GM23338 (cell line): ENCODE data around the gene CAMK1. TPM values are rescaled to one million over a fixed set of nuclear protein-coding genes. Genes with fewer than 3 reads are reported as not detected.

ENCODE experiments used
- ATAC-seq: fragments of 200-7000 bp; cut with Tn5 transposase; 3 replicates; pipeline ENCODE4 v1.9.1; 2020
- DNase-seq: peaks from one replicate; pipeline ENCODE4 v3.0.0-alpha.2; 2015; ENCODE audit warnings: low spot score
- H2AFZ ChIP-seq: fragments of 200-600 bp; sonication (generic); 2 replicates; pipeline ENCODE4 v1.8.0; 2016; ENCODE audit warnings: antibody characterized with exemption, mild to moderate bottlenecking, moderate library complexity
- H3F3A ChIP-seq: fragments of 200-600 bp; sonication (generic); replicated peaks from 2 replicates; pipeline ENCODE4 v1.8.0; 2017; ENCODE audit warnings: antibody characterized with exemption, mixed run types, low read depth
- H3K27ac ChIP-seq: fragments of 200-600 bp; sonication (generic); 2 replicates; pipeline ENCODE4 v1.6.1; 2016; ENCODE audit warnings: low read depth
- H3K27me3 ChIP-seq: fragments of 200-600 bp; sonication (generic); 2 replicates; pipeline ENCODE4 v1.8.0; 2016; ENCODE audit warnings: mild to moderate bottlenecking, mixed run types, moderate library complexity; ENCODE audit not compliant: insufficient read depth
- H3K36me3 ChIP-seq: fragments of 200-600 bp; sonication (generic); 2 replicates; pipeline ENCODE4 v1.8.0; 2016; ENCODE audit warnings: mild to moderate bottlenecking; ENCODE audit not compliant: insufficient read depth
- H3K4me1 ChIP-seq: fragments of 200-600 bp; sonication (generic); 2 replicates; pipeline ENCODE4 v1.8.0; 2016; ENCODE audit warnings: mild to moderate bottlenecking, moderate library complexity; ENCODE audit not compliant: insufficient read depth
- H3K4me2 ChIP-seq: fragments of 200-600 bp; sonication (generic); 2 replicates; pipeline ENCODE4 v1.7.1; 2017; ENCODE audit warnings: mixed run types
- H3K4me3 ChIP-seq: fragments of 200-600 bp; sonication (generic); 2 replicates; pipeline ENCODE4 v1.6.1; 2016; ENCODE audit warnings: mixed run types
- H3K79me2 ChIP-seq: fragments of 200-600 bp; sonication (generic); replicated peaks from 2 replicates; pipeline ENCODE4 v1.8.0; 2017; ENCODE audit warnings: mild to moderate bottlenecking; ENCODE audit not compliant: insufficient read depth
- H3K9me2 ChIP-seq: fragments of 200-600 bp; sonication (generic); 2 replicates; pipeline ENCODE4 v1.8.0; 2017; ENCODE audit not compliant: insufficient read depth
- H4K20me1 ChIP-seq: fragments of 200-600 bp; sonication (generic); replicated peaks from 2 replicates; pipeline ENCODE4 v1.8.0; 2017; ENCODE audit warnings: mild to moderate bottlenecking; ENCODE audit not compliant: insufficient read depth
- H3K27ac Mint-ChIP-seq: 2 replicates; pipeline ENCODE4 v1.8.0; 2020; ENCODE audit warnings: inconsistent platforms, mild to moderate bottlenecking, moderate library complexity, mixed read lengths
- H3K27me3 Mint-ChIP-seq: 3 replicates; pipeline ENCODE4 v1.8.0; 2022; ENCODE audit warnings: low read depth, mild to moderate bottlenecking, moderate library complexity, mixed read lengths, inconsistent platforms; ENCODE audit not compliant: insufficient read depth, poor library complexity
- H3K36me3 Mint-ChIP-seq: 3 replicates; pipeline ENCODE4 v1.8.0; 2021; ENCODE audit warnings: low read depth, mild to moderate bottlenecking, inconsistent platforms, moderate library complexity, mixed read lengths
- H3K4me1 Mint-ChIP-seq: 3 replicates; pipeline ENCODE4 v1.8.0; 2020; ENCODE audit warnings: mild to moderate bottlenecking, inconsistent platforms, mixed read lengths
- H3K4me3 Mint-ChIP-seq: 3 replicates; pipeline ENCODE4 v1.8.0; 2021; ENCODE audit warnings: moderate library complexity, mild to moderate bottlenecking, inconsistent platforms, mixed read lengths
- H3K9me3 Mint-ChIP-seq: 3 replicates; pipeline ENCODE4 v1.8.0; 2020; ENCODE audit warnings: moderate library complexity, mild to moderate bottlenecking, inconsistent platforms, mixed read lengths
- CTCF ChIP-seq, 2 experiments: fragments of 200-600 bp in 1 of 2; sonication (generic) in 1 of 2; conservative IDR thresholded peaks; 2 replicates each; pipeline versions ENCODE4 v1.5.1 to v1.6.1; 2016 to 2017; ENCODE audit warnings: antibody characterized with exemption in 2 of 2, low read depth in 2 of 2, mild to moderate bottlenecking in 2 of 2, moderate library complexity in 1 of 2
- JUNB ChIP-seq: IDR thresholded peaks from one replicate; pipeline ENCODE4 v1.6.1; 2016; ENCODE audit warnings: antibody characterized with exemption; ENCODE audit not compliant: unreplicated experiment
- REST ChIP-seq: IDR thresholded peaks from one replicate; pipeline ENCODE4 v1.6.1; 2018; ENCODE audit warnings: antibody characterized with exemption; ENCODE audit not compliant: unreplicated experiment
- polyA plus RNA-seq: library from polyadenylated mRNA; unstranded; fragments of >200 nt; fragmentation: Nextera tagmentation; extraction: Ambion mirVana; gene quantifications from 2 replicates; pipeline ENCODE4 v1.2.1, GENCODE V29; 2016
- total RNA-seq: library from RNA; depleted of rRNA; stranded (reverse); fragments of >200 nt; shearing (Covaris generic); gene quantifications from 2 replicates; pipeline ENCODE4 v1.2.3, GENCODE V29; 2014

Gene CAMK1
- total and polyA plus RNA-seq, 2 experiments from 2014 or later = 4.4 TPM

DNA sequence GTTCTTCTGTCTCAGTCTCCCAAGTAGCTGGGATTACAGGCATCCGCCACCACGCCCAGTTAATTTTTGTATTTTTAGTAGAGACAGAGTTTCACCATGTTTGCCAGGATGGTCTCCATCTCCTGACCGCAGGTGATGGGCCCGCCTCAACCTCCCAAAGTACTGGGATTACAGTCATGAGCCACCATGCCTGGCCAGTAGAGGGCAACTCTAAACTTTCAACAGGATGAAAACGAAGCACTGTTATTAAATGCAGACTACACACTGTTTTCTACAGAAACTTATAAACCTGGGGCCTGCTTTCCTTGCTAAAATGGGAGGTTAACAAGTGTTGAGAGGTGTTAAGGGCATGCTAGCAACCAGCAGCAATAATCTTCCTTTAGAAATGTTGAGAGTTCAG lies 30.8 kb upstream of the CAMK1 start:
- H3K79me2 ChIP-seq = peaks cover 15% of the 10 kb centered on the region
- H3K27ac ChIP-seq = no peak overlapping the region
- ATAC-seq (peak; percentile 55; the same call in 2 of the 3 replicates), DNase-seq (no peak)
- H3K9me3 Mint-ChIP-seq = no peaks in the 10 kb centered on the region
- no peak overlapping the region for H3K27ac Mint-ChIP-seq
- H3K4me3 Mint-ChIP-seq = no peak overlapping the region
- H3K27me3 Mint-ChIP-seq = peaks cover 6% of the 10 kb centered on the region
- H3K4me1 Mint-ChIP-seq = no peaks in the 10 kb centered on the region
- H3K36me3 Mint-ChIP-seq = peaks cover 88% of the 10 kb centered on the region
- TF ChIP-seq CTCF (conservative IDR thresholded peaks at IDR 0.05; ENCODE audit: low read depth in 2 of 2) (peak; percentile 46 to 48), REST (no peak)
- no peaks in the 10 kb centered on the region for H3K27me3 ChIP-seq
- peaks cover 76% of the 10 kb centered on the region for H3K36me3 ChIP-seq
- 0 out of 2 replicates have a peak, but pooled peaks cover 13% of the 10 kb centered on the region for H3F3A ChIP-seq
- no peak overlapping the region for H3K4me2 ChIP-seq
- peaks cover 20% of the 10 kb centered on the region for H4K20me1 ChIP-seq
- no peak overlapping the region for H3K4me3 ChIP-seq
- H2AFZ ChIP-seq = no peak overlapping the region
- no peaks in the 10 kb centered on the region for H3K4me1 ChIP-seq
- H3K9me2 ChIP-seq = no peaks in the 10 kb centered on the region

DNA sequence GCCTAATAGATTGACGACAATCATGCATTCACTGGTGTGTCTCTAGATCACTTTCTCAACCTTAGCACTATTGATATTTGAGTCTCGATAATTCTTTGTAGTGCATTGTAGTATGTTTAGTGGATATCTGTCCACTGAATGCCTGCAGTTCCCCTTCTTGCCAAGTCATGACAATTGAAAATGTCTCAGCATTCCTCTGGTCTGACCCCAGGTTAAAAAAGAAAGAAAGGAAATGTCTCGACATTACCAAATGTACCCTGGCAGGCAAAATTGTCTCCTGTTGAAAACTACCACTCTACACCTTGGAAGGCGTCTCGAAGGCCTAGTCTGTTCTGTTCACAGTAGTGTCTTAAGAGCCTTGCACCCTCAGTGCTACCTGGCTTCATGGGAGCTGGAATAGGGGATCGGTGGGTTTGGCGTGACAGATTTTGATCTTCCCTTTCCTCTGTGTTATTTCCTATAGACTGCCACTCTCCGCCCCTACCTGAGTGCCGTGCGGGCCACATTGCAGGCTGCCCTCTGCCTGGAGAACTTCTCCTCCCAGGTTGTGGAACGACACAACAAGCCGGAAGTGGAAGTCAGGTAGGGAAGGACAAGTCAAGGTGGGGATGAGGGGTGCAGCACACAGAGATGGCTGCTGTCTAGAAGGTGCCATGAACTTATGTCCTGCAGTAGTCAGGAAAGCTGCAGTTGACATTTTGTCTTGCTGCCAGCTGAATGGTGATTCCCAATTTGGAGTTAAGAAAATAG lies 27.6 kb upstream of the CAMK1 start:
- peaks cover 6% of the 10 kb centered on the region for H3K4me1 ChIP-seq
- Mint-ChIP-seq H3K27ac (no peak overlapping the region), H3K9me3 (no peaks in the 10 kb centered on the region), H3K36me3 (peaks cover 73% of the 10 kb centered on the region), H3K4me1 (peaks cover 9% of the 10 kb centered on the region), H3K4me3 (no peak overlapping the region), H3K27me3 (peaks cover 10% of the 10 kb centered on the region)
- TF ChIP-seq JUNB = no peak
- no peak overlapping the region for H3K4me3 ChIP-seq
- ATAC-seq (no peak), DNase-seq (no peak)
- H3K4me2 ChIP-seq = no peak overlapping the region
- H3K27ac ChIP-seq = no peak overlapping the region
- 0 out of 2 replicates have a peak, but pooled peaks cover 3% of the 10 kb centered on the region for H3K9me2 ChIP-seq
- H3F3A ChIP-seq = peaks cover 19% of the 10 kb centered on the region; the same call in 1 of the 2 replicates
- no peak overlapping the region for H2AFZ ChIP-seq
- H4K20me1 ChIP-seq = peaks cover 12% of the 10 kb centered on the region
- peaks cover 40% of the 10 kb centered on the region for H3K79me2 ChIP-seq
- peaks cover 49% of the 10 kb centered on the region for H3K36me3 ChIP-seq
- no peaks in the 10 kb centered on the region for H3K27me3 ChIP-seq
